NCI-H1417 treated with DMSO at 0.1 percent for 48 hours (cell line): Measurements from ENCODE around the gene BTBD3.

Source experiments
- DNase-seq: peaks from one replicate; lab custom pipeline; 2025; lab: John Stamatoyannopoulos, UW

BTBD3 gene

GRCh38 chr20:11917663-11918062 is at the start of gene BTBD3:
TSS of gene BTBD3 (plus strand) at chr20:11917893. CDS start at chr20:11918276, 383 bp downstream.
- peak; percentile 94 for DNase-seq

- DNase-seq, result no peak
These were observed 48.1 kb upstream of the BTBD3 start for GRCh38 chr20:11869641-11870040.

- no peak for DNase-seq
These were observed 47.3 kb upstream of the BTBD3 start for GRCh38 chr20:11870411-11870810.

GRCh38 chr20:11876555-11876954 is 41.1 kb upstream of the BTBD3 start:
- DNase-seq, result no peak

GRCh38 chr20:11880680-11881079 is 37.0 kb upstream of the BTBD3 start:
- DNase-seq, result no peak

GRCh38 chr20:11881449-11881848 is 36.2 kb upstream of the BTBD3 start:
- DNase-seq, result no peak

GRCh38 chr20:11882651-11883050 is 35.0 kb upstream of the BTBD3 start:
- no peak for DNase-seq

GRCh38 chr20:11888648-11889047 is 29.0 kb upstream of the BTBD3 start:
- DNase-seq, result no peak

- DNase-seq, result peak; percentile 78
These were observed 27.2 kb upstream of the BTBD3 start for GRCh38 chr20:11890331-11891076.

GRCh38 chr20:11891077-11891775 is 26.5 kb upstream of the BTBD3 start:
- peak; percentile 53 for DNase-seq

GRCh38 chr20:11891776-11892545 is 25.7 kb upstream of the BTBD3 start:
- peak; percentile 73 for DNase-seq

GRCh38 chr20:11894062-11894461 is 23.6 kb upstream of the BTBD3 start:
- DNase-seq, result no peak

GRCh38 chr20:11895861-11896387 is 21.8 kb upstream of the BTBD3 start:
- no peak for DNase-seq

- no peak for DNase-seq
These were observed 16.6 kb upstream of the BTBD3 start for GRCh38 chr20:11901127-11901526.

- DNase-seq, result no peak
These were observed 15.4 kb upstream of the BTBD3 start for GRCh38 chr20:11902285-11902697.

- no peak for DNase-seq
These were observed 12.1 kb upstream of the BTBD3 start for GRCh38 chr20:11905460-11906179.

GRCh38 chr20:11906626-11907480 is 10.8 kb upstream of the BTBD3 start:
- peak; percentile 80 for DNase-seq

- no peak for DNase-seq
These were observed 10.1 kb upstream of the BTBD3 start for GRCh38 chr20:11907621-11908020.

GRCh38 chr20:11912013-11912658 is 5.6 kb upstream of the BTBD3 start:
- DNase-seq, result no peak
